AG10803 (cell line): ENCODE data around the gene CACNA1C.

ENCODE experiments used
- DNase-seq: peaks from one replicate; pipeline ENCODE4 v3.0.0; 2010; ENCODE audit warnings: low read depth
- H3K4me3 ChIP-seq: 2 replicates; pipeline ENCODE4 v1.5.1; 2011; ENCODE audit warnings: mild to moderate bottlenecking, low read length, control low read depth
- CTCF ChIP-seq: conservative IDR thresholded peaks from 2 replicates; pipeline ENCODE4 v1.5.1; 2011; ENCODE audit warnings: mild to moderate bottlenecking, low read length, control low read depth, inconsistent platforms

CACNA1C gene

GRCh38 chr12:2390850-2391390 is 338.1 kb downstream of the CACNA1C start:
- no peak overlapping the region for H3K4me3 ChIP-seq
- TF ChIP-seq CTCF = no peak
- no peak for DNase-seq

GRCh38 chr12:2391740-2392331 is 339.0 kb downstream of the CACNA1C start:
- no peak overlapping the region for H3K4me3 ChIP-seq
- no peak for TF ChIP-seq CTCF
- no peak for DNase-seq

DNA sequence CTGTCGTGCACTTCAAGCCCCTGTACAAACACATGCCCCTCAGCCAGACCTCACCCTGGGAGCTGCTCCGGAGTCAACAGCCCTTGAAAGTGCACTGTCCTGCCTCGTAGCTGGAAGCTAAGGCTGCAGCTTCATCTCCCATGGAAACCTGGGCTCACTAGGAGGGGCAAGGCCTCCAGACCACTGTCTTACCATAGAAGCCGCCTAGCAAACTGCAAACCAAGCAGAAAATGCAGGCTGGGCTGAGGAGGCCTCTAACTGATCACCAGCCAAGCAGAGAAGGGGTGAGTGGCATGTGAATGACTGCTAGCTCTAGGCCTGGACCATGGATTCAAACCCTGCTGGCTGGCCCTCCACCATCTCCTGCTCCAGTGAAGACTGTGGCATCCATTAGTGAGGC is 340.2 kb downstream of the CACNA1C start:
- no peak for TF ChIP-seq CTCF
- no peak for DNase-seq
- H3K4me3 ChIP-seq = no peak overlapping the region

GRCh38 chr12:2393996-2394395 is 341.2 kb downstream of the CACNA1C start:
- DNase-seq = no peak
- no peak overlapping the region for H3K4me3 ChIP-seq
- TF ChIP-seq CTCF = no peak

GRCh38 chr12:2395354-2395977 is 342.7 kb downstream of the CACNA1C start:
- no peak overlapping the region for H3K4me3 ChIP-seq
- peak; percentile 76 for TF ChIP-seq CTCF
- peak; percentile 25 for DNase-seq

- no peak overlapping the region for H3K4me3 ChIP-seq
- peak; percentile 94 for DNase-seq
- TF ChIP-seq CTCF = no peak
These were observed 343.7 kb downstream of the CACNA1C start for GRCh38 chr12:2396448-2396871.
